ENCODE results near the gene PPM1L. TPM values are rescaled to one million over a fixed set of nuclear protein-coding genes. Genes with fewer than 3 reads are reported as not detected.

Gene PPM1L
- total and polyA plus RNA-seq, 10 of the 15 experiments (the other 5 are each of a cell fraction or from before 2014, with no cell fraction given) = under 0.01 to 0.33 (median 0.06) TPM; not detected in 1

DNA sequence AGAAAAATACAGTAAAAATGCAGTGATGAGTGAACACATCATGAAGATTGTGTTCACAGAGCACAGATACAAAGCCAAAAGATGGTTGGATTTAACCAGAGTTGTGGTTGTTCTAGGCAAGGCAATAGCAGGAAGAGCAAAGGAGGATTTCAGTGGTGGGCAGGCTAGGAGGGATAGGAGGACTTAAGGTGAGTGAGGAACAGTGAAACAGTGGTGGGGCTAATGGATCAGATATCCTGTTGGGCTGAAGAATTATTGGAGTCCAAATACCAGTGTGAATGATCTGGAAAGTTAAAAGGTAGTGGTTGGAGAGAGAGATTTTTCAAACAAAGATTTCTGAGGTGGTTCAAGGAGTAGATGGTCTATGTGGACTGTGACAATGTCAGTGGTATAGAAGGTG lies 240.8 kb downstream of the PPM1L start:
- ChIA-PET RAD21 (ENCODE audit: unreplicated experiment) (no interaction called here), POLR2A (no interaction called here), CTCF (interaction anchor here (0.5 kb wide), 1 partner anchor 658 kb away, joined by 3 read pairs; no protein-coding TSS in a partner anchor), SMC1A (ENCODE audit: uncharacterized antibody, unreplicated experiment) (no interaction called here)
- H3K4me1 ChIP-seq (ENCODE audit: control insufficient read depth, insufficient read depth, low read length) = no peaks in the 10 kb centered on the region
- intact Hi-C loops (cut with micrococcal nuclease; ENCODE audit: unreplicated experiment) (no loop called here), in situ Hi-C loops (cut with MboI) (no loop called here)
- BruUV-seq (replicated peaks) = no TSS peak
- H3K79me2 ChIP-seq (ENCODE audit: control insufficient read depth, insufficient read depth, low read length) = no peaks in the 10 kb centered on the region
- H3K27ac ChIP-seq (ENCODE audit: control insufficient read depth, insufficient read depth) = no peak overlapping the region
- no peak overlapping the region for H3K4me2 ChIP-seq (ENCODE audit: control insufficient read depth, insufficient read depth)
- H3K36me3 ChIP-seq (ENCODE audit: control insufficient read depth in 2 of 2, insufficient read depth in 2 of 2, low read length in 1 of 2) = no peaks in the 10 kb centered on the region
- H2AFZ ChIP-seq (ENCODE audit: control insufficient read depth, low read depth, low read length) = no peak overlapping the region
- DNase-seq (ENCODE audit: low read depth, low spot score) (no peak), FAIRE-seq (no peak), ATAC-seq (no peak)
- no peak overlapping the region for H3K9ac ChIP-seq (ENCODE audit: control insufficient read depth, insufficient read depth, low read length)
- H3K9me3 ChIP-seq (replicated peaks; ENCODE audit: control insufficient read depth, insufficient read depth, low read length) = no peaks in the 10 kb centered on the region
- no peaks in the 10 kb centered on the region for H3K27me3 ChIP-seq (replicated peaks in 1 of 2; ENCODE audit: control insufficient read depth in 2 of 2, insufficient read depth in 2 of 2, low read length in 1 of 2)
- TF ChIP-seq, protein P1, sequence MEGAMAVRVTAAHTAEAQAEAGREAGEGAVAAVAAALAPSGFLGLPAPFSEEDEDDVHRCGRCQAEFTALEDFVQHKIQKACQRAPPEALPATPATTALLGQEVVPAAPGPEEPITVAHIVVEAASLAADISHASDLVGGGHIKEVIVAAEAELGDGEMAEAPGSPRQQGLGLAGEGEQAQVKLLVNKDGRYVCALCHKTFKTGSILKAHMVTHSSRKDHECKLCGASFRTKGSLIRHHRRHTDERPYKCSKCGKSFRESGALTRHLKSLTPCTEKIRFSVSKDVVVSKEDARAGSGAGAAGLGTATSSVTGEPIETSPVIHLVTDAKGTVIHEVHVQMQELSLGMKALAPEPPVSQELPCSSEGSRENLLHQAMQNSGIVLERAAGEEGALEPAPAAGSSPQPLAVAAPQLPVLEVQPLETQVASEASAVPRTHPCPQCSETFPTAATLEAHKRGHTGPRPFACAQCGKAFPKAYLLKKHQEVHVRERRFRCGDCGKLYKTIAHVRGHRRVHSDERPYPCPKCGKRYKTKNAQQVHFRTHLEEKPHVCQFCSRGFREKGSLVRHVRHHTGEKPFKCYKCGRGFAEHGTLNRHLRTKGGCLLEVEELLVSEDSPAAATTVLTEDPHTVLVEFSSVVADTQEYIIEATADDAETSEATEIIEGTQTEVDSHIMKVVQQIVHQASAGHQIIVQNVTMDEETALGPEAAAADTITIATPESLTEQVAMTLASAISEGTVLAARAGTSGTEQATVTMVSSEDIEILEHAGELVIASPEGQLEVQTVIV (IDR thresholded peaks at IDR 0.05; ENCODE audit: borderline replicate concordance, partially characterized antibody) = no peak
- TF ChIP-seq MEF2A (IDR thresholded peaks at IDR 0.05; ENCODE audit: insufficient read depth, low read depth, low read length) (no peak), SP1 (IDR thresholded peaks at IDR 0.05; ENCODE audit: low read depth, low read length) (no peak)
- no peak overlapping the region for H3K4me3 ChIP-seq
- no peaks in the 10 kb centered on the region for H4K20me1 ChIP-seq (ENCODE audit: control insufficient read depth, insufficient read depth)

DNA sequence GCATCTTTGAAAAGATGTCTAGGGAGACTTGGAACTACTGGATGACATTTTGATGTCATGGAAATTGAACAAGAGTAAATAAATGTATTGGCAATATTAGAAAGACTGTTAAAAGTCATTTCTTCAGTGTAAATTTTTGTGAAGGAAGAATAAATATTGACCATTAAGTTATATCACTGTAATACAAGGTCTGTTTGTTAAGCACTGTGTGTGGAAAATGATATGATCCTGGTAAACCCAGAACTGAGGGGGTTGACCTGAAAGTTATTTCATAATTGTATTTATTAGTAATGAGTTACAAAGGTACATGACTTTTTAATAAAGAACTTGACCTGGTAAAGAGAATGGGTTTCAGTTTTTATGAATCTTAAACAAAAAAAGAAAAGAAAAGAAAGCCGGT lies 242.6 kb downstream of the PPM1L start:
- Histone ChIP-seq H3K4me1 (ENCODE audit: control insufficient read depth, insufficient read depth, low read length) (no peaks in the 10 kb centered on the region), H3K27ac (ENCODE audit: control insufficient read depth, insufficient read depth) (no peak overlapping the region), H3K9ac (ENCODE audit: control insufficient read depth, insufficient read depth, low read length) (no peak overlapping the region), H4K20me1 (ENCODE audit: control insufficient read depth, insufficient read depth) (no peaks in the 10 kb centered on the region), H2AFZ (ENCODE audit: control insufficient read depth, low read depth, low read length) (no peak overlapping the region), H3K4me3 (no peak overlapping the region), H3K79me2 (ENCODE audit: control insufficient read depth, insufficient read depth, low read length) (no peaks in the 10 kb centered on the region), H3K9me3 (replicated peaks; ENCODE audit: control insufficient read depth, insufficient read depth, low read length) (no peaks in the 10 kb centered on the region), H3K36me3 (ENCODE audit: control insufficient read depth in 2 of 2, insufficient read depth in 2 of 2, low read length in 1 of 2) (no peaks in the 10 kb centered on the region), H3K27me3 (replicated peaks in 1 of 2; ENCODE audit: control insufficient read depth in 2 of 2, insufficient read depth in 2 of 2, low read length in 1 of 2) (no peaks in the 10 kb centered on the region), H3K4me2 (ENCODE audit: control insufficient read depth, insufficient read depth) (no peak overlapping the region)
- CTCF ChIA-PET = no interaction called here
- BruUV-seq (replicated peaks) = no TSS peak
- intact Hi-C loops (cut with micrococcal nuclease; ENCODE audit: unreplicated experiment) = no loop called here
- DNase-seq (ENCODE audit: low read depth, low spot score) (no peak), FAIRE-seq (no peak), ATAC-seq (no peak)
- TF ChIP-seq YBX1 (IDR thresholded peaks at IDR 0.05) (no peak), WRNIP1 (IDR thresholded peaks at IDR 0.05; ENCODE audit: borderline replicate concordance, low read depth, low read length) (no peak), KLF5 (IDR thresholded peaks at IDR 0.05; ENCODE audit: partially characterized antibody) (no peak), ZNF274 (IDR thresholded peaks at IDR 0.05; ENCODE audit: insufficient read depth, insufficient read length) (no peak), MEF2B (IDR thresholded peaks at IDR 0.05; ENCODE audit: partially characterized antibody, poor library complexity, severe bottlenecking) (no peak), ZSCAN29 (IDR thresholded peaks at IDR 0.05) (no peak), SMC3 (IDR thresholded peaks at IDR 0.05; ENCODE audit: borderline replicate concordance, low read length) (no peak)
- TF ChIP-seq, protein P2, sequence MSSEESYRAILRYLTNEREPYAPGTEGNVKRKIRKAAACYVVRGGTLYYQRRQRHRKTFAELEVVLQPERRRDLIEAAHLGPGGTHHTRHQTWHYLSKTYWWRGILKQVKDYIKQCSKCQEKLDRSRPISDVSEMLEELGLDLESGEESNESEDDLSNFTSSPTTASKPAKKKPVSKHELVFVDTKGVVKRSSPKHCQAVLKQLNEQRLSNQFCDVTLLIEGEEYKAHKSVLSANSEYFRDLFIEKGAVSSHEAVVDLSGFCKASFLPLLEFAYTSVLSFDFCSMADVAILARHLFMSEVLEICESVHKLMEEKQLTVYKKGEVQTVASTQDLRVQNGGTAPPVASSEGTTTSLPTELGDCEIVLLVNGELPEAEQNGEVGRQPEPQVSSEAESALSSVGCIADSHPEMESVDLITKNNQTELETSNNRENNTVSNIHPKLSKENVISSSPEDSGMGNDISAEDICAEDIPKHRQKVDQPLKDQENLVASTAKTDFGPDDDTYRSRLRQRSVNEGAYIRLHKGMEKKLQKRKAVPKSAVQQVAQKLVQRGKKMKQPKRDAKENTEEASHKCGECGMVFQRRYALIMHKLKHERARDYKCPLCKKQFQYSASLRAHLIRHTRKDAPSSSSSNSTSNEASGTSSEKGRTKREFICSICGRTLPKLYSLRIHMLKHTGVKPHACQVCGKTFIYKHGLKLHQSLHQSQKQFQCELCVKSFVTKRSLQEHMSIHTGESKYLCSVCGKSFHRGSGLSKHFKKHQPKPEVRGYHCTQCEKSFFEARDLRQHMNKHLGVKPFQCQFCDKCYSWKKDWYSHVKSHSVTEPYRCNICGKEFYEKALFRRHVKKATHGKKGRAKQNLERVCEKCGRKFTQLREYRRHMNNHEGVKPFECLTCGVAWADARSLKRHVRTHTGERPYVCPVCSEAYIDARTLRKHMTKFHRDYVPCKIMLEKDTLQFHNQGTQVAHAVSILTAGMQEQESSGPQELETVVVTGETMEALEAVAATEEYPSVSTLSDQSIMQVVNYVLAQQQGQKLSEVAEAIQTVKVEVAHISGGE (CRISPR knock-in tag; IDR thresholded peaks at IDR 0.05) = no peak
- 100% methylated on average over 1 of the region's 1 CpG for WGBS (ENCODE audit: insufficient coverage, insufficient replicate concordance, low lambda C conversion rate, missing lambda C conversion rate)
- in situ Hi-C loops (cut with MboI) = no loop called here
- POLR2A ChIA-PET = no interaction called here
- RAD21 ChIA-PET (ENCODE audit: unreplicated experiment) = no interaction called here
- SMC1A ChIA-PET (ENCODE audit: uncharacterized antibody, unreplicated experiment) = no interaction called here

Measured in GM12878 (cell line).